Coronary artery (tissue), 2 donors: ENCODE data around the gene ARHGAP10.
"Not testable (repeated sequence)": the region's sequence is repeated elsewhere in the genome, so short reads cannot be mapped to it uniquely, and the experiment has no call there.

Experiments used
- DNase-seq: peaks from one replicate; pipeline ENCODE4 v3.0.0-alpha.2; 2017; ENCODE audit warnings: low spot score
- H3K27ac ChIP-seq, 2 donors: fragments of 200-600 bp; sonication (generic); one replicate each; pipeline ENCODE4 v1.5.1; 2016 to 2019
- H3K4me3 ChIP-seq: fragments of 200-600 bp; sonication (generic); 2 replicates; pipeline ENCODE4 v1.5.1; 2016; ENCODE audit warnings: mild to moderate bottlenecking, moderate library complexity
- TF ChIP-seq, protein P1 (sequence below): fragments of 200-600 bp; sonication (generic); IDR thresholded peaks from one replicate; pipeline ENCODE4 v1.5.1; 2019; ENCODE audit warnings: antibody characterized with exemption

Gene ARHGAP10

DNA sequence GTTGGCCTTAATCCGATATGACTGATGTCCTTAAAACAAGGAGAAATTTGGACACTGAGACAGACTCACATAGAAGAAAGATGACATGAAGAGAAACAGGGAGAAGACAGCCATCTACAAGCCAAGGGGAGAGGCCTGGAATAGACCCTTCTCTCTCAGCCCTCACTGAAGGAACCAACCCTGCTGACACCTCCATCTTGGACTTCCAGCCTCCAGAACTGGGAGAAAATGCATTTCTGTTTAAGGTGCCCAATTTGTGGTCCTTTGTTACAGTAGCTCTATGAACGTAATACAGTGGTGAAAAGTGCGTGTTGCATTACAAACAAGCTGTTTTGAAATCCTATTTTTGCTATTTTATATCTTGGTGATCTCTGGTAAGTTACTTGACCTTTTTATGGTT, 343.6 kb downstream of the ARHGAP10 start:
- DNase-seq: peak; percentile 9
- H3K4me3 ChIP-seq: no peak overlapping the region
- no peak overlapping the region for H3K27ac ChIP-seq
- TF ChIP-seq, protein P1, sequence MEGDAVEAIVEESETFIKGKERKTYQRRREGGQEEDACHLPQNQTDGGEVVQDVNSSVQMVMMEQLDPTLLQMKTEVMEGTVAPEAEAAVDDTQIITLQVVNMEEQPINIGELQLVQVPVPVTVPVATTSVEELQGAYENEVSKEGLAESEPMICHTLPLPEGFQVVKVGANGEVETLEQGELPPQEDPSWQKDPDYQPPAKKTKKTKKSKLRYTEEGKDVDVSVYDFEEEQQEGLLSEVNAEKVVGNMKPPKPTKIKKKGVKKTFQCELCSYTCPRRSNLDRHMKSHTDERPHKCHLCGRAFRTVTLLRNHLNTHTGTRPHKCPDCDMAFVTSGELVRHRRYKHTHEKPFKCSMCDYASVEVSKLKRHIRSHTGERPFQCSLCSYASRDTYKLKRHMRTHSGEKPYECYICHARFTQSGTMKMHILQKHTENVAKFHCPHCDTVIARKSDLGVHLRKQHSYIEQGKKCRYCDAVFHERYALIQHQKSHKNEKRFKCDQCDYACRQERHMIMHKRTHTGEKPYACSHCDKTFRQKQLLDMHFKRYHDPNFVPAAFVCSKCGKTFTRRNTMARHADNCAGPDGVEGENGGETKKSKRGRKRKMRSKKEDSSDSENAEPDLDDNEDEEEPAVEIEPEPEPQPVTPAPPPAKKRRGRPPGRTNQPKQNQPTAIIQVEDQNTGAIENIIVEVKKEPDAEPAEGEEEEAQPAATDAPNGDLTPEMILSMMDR: no peak

DNA sequence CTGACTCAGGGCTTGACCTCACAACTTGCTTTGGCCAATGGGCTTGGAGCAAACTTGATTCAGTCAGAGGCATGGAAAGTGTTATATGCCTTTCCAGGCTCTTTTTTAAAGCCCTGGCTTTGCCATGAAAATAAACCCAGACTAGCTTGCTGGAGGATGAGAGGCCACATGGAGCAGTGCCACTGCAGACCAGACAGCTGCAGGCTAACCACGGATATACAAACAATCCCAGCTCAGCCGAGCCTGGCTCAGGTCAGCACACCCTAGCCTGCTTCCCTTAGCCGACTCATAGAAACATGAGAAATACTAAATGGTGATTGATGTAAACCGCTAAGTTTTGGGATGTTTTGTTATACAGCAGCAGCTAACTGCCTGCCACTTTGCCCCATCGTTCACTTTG, 345.1 kb downstream of the ARHGAP10 start:
- TF ChIP-seq, protein P1: no peak
- no peak for DNase-seq
- Histone ChIP-seq H3K4me3 (no peak overlapping the region), H3K27ac (no peak overlapping the region)

- TF ChIP-seq, protein P1: no peak
- DNase-seq: no peak
- no peak overlapping the region for H3K4me3 ChIP-seq
- no peak overlapping the region for H3K27ac ChIP-seq
Observed at GRCh38 chr4:148077581-148077980, 345.7 kb downstream of the ARHGAP10 start.

DNA sequence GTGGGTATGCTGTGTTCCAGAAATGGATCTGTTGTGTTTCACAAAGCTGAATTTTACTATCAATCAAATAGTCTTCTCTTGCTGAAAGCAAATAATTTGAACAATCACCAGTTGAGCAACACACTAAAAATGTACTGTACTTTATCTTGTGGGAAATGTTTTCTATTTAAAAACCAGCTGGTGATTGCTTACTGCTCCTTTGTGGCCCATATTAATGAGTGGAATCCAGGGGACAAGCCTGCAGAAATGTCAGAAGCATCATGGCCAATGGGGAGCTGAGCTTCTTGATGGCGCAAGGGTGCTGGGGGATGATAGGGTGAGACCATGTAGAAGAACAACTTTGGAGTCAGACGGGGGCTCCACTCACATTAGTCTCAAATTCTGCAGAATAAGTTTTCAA, 346.2 kb downstream of the ARHGAP10 start:
- no peak overlapping the region for H3K27ac ChIP-seq
- TF ChIP-seq, protein P1: no peak
- H3K4me3 ChIP-seq: no peak overlapping the region
- no peak for DNase-seq

GRCh38 chr4:148079961-148080360, 348.1 kb downstream of the ARHGAP10 start:
- TF ChIP-seq, protein P1: no peak
- no peak for DNase-seq
- H3K27ac ChIP-seq: no peak overlapping the region
- no peak overlapping the region for H3K4me3 ChIP-seq

GRCh38 chr4:148081267-148081666, 349.4 kb downstream of the ARHGAP10 start:
- Histone ChIP-seq H3K27ac (no peak overlapping the region), H3K4me3 (no peak overlapping the region)
- DNase-seq: no peak
- TF ChIP-seq, protein P1: no peak

DNA sequence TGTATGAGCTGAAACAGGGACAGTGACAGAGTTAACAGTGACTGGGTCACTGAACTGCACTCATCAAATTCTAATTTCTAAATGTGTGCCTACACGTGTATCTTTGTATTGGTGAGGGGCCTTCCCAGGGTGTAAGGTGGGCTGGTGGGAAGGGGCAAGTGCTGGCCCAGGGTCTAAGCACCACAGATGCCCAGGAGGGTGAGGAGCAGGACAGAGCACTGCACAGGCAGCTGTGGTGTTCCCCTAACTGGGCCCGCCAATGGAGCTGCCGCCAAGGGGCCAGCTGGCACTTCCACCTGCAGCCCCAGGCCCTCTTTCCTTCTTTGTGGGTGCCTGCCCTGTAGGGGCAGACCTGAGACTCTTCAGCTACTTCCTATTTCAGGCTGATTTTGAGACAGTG, 349.9 kb downstream of the ARHGAP10 start:
- TF ChIP-seq, protein P1: no peak
- H3K27ac ChIP-seq: no peak overlapping the region
- no peak for DNase-seq
- no peak overlapping the region for H3K4me3 ChIP-seq

DNA sequence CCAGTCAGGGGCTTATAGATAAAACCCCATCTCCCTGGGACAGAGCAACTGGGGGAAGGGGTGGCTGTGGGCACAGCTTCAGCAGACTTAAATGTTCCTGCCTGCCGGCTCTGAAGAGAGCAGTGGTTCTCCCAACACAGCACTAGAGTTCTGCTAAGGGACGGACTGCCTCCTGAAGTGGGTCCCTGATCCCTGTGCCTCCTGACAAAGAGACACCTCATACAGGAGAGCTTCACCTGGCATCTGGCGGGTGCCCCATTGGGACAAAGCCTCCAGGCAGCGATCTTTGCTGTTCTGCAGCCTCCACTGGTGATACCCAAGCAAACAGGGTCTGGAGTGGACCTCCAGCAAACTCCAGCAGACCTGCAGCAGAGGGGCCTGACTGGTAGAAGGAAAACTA, 351.2 kb downstream of the ARHGAP10 start:
- not testable (repeated sequence) for H3K27ac ChIP-seq, DNase-seq, H3K4me3 ChIP-seq
